A549 (cell line): Measurements from ENCODE around the gene NUP58. TPM values are rescaled to one million over a fixed set of nuclear protein-coding genes. Genes with fewer than 3 reads are reported as not detected.

Experiments used
- ATAC-seq, 2 experiments: fragments of 200-7000 bp in 1 of 2; fragments of >200 bp in 1 of 2; cut with Nextera tagmentation in 1 of 2; cut with Tn5 transposase in 1 of 2; 3 replicates each; pipeline versions ENCODE4 v1.8.0 to v1.9.1; 2018 to 2020; ENCODE audit warnings: mild to moderate bottlenecking in 1 of 2, moderate library complexity in 1 of 2
- CTCF ChIA-PET: fragments of 300-600 bp; sonication (Branson Sonifier 250); formaldehyde crosslinking; extraction: SDS; loops from one replicate; lab custom pipeline; 2021; ENCODE audit warnings: antibody characterized with exemption, inconsistent platforms; lab: Yijun Ruan, JAX
- POLR2A ChIA-PET: fragments of 350-600 bp; formaldehyde crosslinking; extraction: SDS; loops from one replicate; lab custom pipeline; 2021; ENCODE audit warnings: antibody characterized with exemption, inconsistent platforms; lab: Yijun Ruan, JAX
- DNase-seq, 2 experiments: peaks; one replicate each; pipeline versions ENCODE4 v3.0.0 to v3.0.0-alpha.2; 2011 to 2016; ENCODE audit warnings: low read depth in 1 of 2, low spot score in 1 of 2
- FAIRE-seq: peaks from 2 replicates; lab custom pipeline; 2011; peaks lifted over from hg19 to GRCh38; lab: Jason Lieb, UNC
- H3K27ac ChIP-seq, 2 experiments: fragments of >200 bp; sonication (Bioruptor Twin); formaldehyde crosslinking; 3 replicates each; pipeline ENCODE4 v1.5.1; 2016 to 2017
- H3K4me1 ChIP-seq: fragments of >200 bp; sonication (Bioruptor Twin); formaldehyde crosslinking; 3 replicates; pipeline ENCODE4 v1.6.1; 2016
- H3K4me2 ChIP-seq: fragments of >200 bp; sonication (Bioruptor Twin); formaldehyde crosslinking; 3 replicates; pipeline ENCODE4 v1.6.1; 2016
- H3K4me3 ChIP-seq: fragments of >200 bp; sonication (Bioruptor Twin); formaldehyde crosslinking; 3 replicates; pipeline ENCODE4 v1.5.1; 2016
- H3K9me3 ChIP-seq: fragments of >200 bp; sonication (Bioruptor Twin); formaldehyde crosslinking; 3 replicates; pipeline ENCODE4 v1.6.1; 2016
- CBX8 ChIP-seq: fragments of 200-600 bp; sonication (generic); IDR thresholded peaks from 2 replicates; pipeline ENCODE4 v1.6.1; 2016
- CTCF ChIP-seq: fragments of >200 bp; sonication (Bioruptor Twin); formaldehyde crosslinking; IDR thresholded peaks from 3 replicates; pipeline ENCODE4 v1.5.1; 2016
- EHF ChIP-seq: fragments of 250-450 bp; sonication (Bioruptor Pico); IDR thresholded peaks from 2 replicates; pipeline ENCODE4 v1.5.0; 2020; ENCODE audit warnings: mild to moderate bottlenecking
- FOXS1 ChIP-seq: fragments of 250-450 bp; sonication (Bioruptor Pico); IDR thresholded peaks from 2 replicates; pipeline ENCODE4 v1.5.0; 2020; ENCODE audit warnings: mild to moderate bottlenecking, moderate library complexity
- HOXA7 ChIP-seq: fragments of 250-450 bp; sonication (Bioruptor Pico); IDR thresholded peaks from 2 replicates; pipeline ENCODE4 v1.5.0; 2020; ENCODE audit warnings: mild to moderate bottlenecking, moderate library complexity
- KDM1A ChIP-seq: fragments of 200-600 bp; sonication (generic); IDR thresholded peaks from 2 replicates; pipeline ENCODE4 v1.6.1; 2016; ENCODE audit warnings: low read depth, mild to moderate bottlenecking
- MAFK ChIP-seq: fragments of 450-650 bp; IDR thresholded peaks from 2 replicates; pipeline ENCODE4 v1.6.1; 2014; ENCODE audit not compliant: partially characterized antibody
- MAX ChIP-seq: IDR thresholded peaks from 2 replicates; pipeline ENCODE4 v1.6.1; 2012
- MAZ ChIP-seq: fragments of 150-350 bp; IDR thresholded peaks from 2 replicates; pipeline ENCODE4 v1.6.1; 2014; ENCODE audit warnings: antibody characterized with exemption, low read depth, low read length, borderline replicate concordance
- NFE2L2 ChIP-seq: fragments of 150-350 bp; conservative IDR thresholded peaks from 2 replicates; pipeline ENCODE4 v1.6.1; 2014; ENCODE audit warnings: low read length
- PBX3 ChIP-seq: IDR thresholded peaks from 2 replicates; pipeline ENCODE4 v1.6.1; 2012
- PHF8 ChIP-seq: fragments of 200-600 bp; sonication (generic); IDR thresholded peaks from 2 replicates; pipeline ENCODE4 v1.6.1; 2016; ENCODE audit warnings: low read depth, mild to moderate bottlenecking, antibody characterized with exemption, moderate library complexity, borderline replicate concordance
- RNF2 ChIP-seq: fragments of 200-600 bp; sonication (generic); IDR thresholded peaks from 2 replicates; pipeline ENCODE4 v1.6.1; 2016; ENCODE audit warnings: low read depth, mild to moderate bottlenecking, antibody characterized with exemption, moderate library complexity, borderline replicate concordance
- SREBF2 ChIP-seq: fragments of 450-650 bp; IDR thresholded peaks from 2 replicates; pipeline ENCODE4 v1.6.1; 2014; ENCODE audit warnings: mild to moderate bottlenecking, moderate library complexity
- USF2 ChIP-seq: fragments of 450-650 bp; IDR thresholded peaks from 2 replicates; pipeline ENCODE4 v1.6.1; 2014; ENCODE audit warnings: antibody characterized with exemption
- ZFP36 ChIP-seq: fragments of 450-650 bp; IDR thresholded peaks from 2 replicates; pipeline ENCODE4 v1.6.1; 2014; ENCODE audit warnings: borderline replicate concordance; ENCODE audit not compliant: partially characterized antibody
- WGBS: methylation state at CpG from one replicate; pipeline ENCODE4 v1.1.6; 2017; ENCODE audit errors: missing lambda C conversion rate; 5-methylcytosine and 5-hydroxymethylcytosine counted together
- polyA plus RNA-seq, 4 experiments: library from polyadenylated mRNA; depleted of rRNA in 3 of 4; stranded (reverse); fragments of >200 nt; fragmentation: RNase III in 1 of 4; extraction: RNeasy Plus Mini Kit Qiagen cat#74134 plus additional on column Dnase treatment in 1 of 4; gene quantifications; 2 replicates in 3 of 4; 3 replicates in 1 of 4; pipeline ENCODE4 v1.2.3, GENCODE V29; 2011 to 2017

Gene NUP58
- polyA plus RNA-seq, 2 of the 4 experiments (the other 2 are of a cell fraction): 19.6 to 55.6 TPM

GRCh38 chr13:25295228-25295627 is 6.2 kb upstream of the NUP58 start:
- no peak for TF ChIP-seq USF2
- no peak for TF ChIP-seq EHF (CRISPR knock-in tag)
- no peak for TF ChIP-seq KDM1A
- no peak for TF ChIP-seq SREBF2
- no peak for TF ChIP-seq MAX
- TF ChIP-seq HOXA7 (CRISPR knock-in tag): no peak
- TF ChIP-seq FOXS1 (CRISPR knock-in tag): no peak
- ChIA-PET POLR2A (no interaction called here), CTCF (interaction anchor here (2.8 kb wide), 1 partner anchor 9 kb away, joined by 8 read pairs; no protein-coding TSS in a partner anchor)
- WGBS: 17% methylated on average over 3 of the region's 3 CpGs
- no peak for FAIRE-seq
- Histone ChIP-seq H3K4me2 (0 out of 3 replicates have a peak overlapping the region, but pooled peaks have one; percentile 17), H3K9me3 (no peaks in the 10 kb centered on the region), H3K4me3 (no peak overlapping the region), H3K27ac (no peak overlapping the region), H3K4me1 (no peaks in the 10 kb centered on the region)
- peak in 1 of 2 experiments; percentile 50; a peak in 3 of 6 replicates for ATAC-seq
- peak in 1 of 2 experiments; percentile 7 for DNase-seq

GRCh38 chr13:25295701-25296100 is 5.7 kb upstream of the NUP58 start:
- CTCF ChIA-PET: interaction anchor here (2.8 kb wide), 1 partner anchor 10 kb away, joined by 8 read pairs; no protein-coding TSS in a partner anchor

GRCh38 chr13:25300861-25301346 is 521 bp upstream of the NUP58 start:
- peak overlapping the region; percentile 74 for H3K4me2 ChIP-seq
- H3K4me1 ChIP-seq: peaks cover 12% of the 10 kb centered on the region; the same call in 2 of the 3 replicates
- 74% methylated on average over 20 of the region's 33 CpGs for WGBS
- peak overlapping the region; percentile 75 to 99 for H3K27ac ChIP-seq
- no peak for FAIRE-seq
- peak overlapping the region; percentile 68 for H3K4me3 ChIP-seq
- POLR2A ChIA-PET: no interaction called here
- peak in 1 of 2 experiments; percentile 35; a peak in 3 of 6 replicates for ATAC-seq
- CTCF ChIA-PET: interaction anchor here (2.1 kb wide), 1 partner anchor 11 kb away, joined by 5 read pairs; no protein-coding TSS in a partner anchor
- TF ChIP-seq ZFP36: no peak
- no peaks in the 10 kb centered on the region for H3K9me3 ChIP-seq
- DNase-seq: no peak

More at GRCh38 chr13:25295701-25296100, 5.7 kb upstream of the NUP58 start:
- POLR2A ChIA-PET: no interaction called here
- Histone ChIP-seq H3K4me1 (no peaks in the 10 kb centered on the region), H3K27ac (no peak overlapping the region), H3K9me3 (no peaks in the 10 kb centered on the region), H3K4me3 (no peak overlapping the region), H3K4me2 (no peak overlapping the region)
- FAIRE-seq: no peak
- 30% methylated on average over 3 of the region's 3 CpGs for WGBS
- ATAC-seq: no peak
- no peak for DNase-seq
- TF ChIP-seq MAFK: no peak

GRCh38 chr13:25302121-25302520 is 696 bp downstream of the NUP58 start:
- CTCF ChIA-PET: interaction anchor here (2.1 kb wide), 1 partner anchor 10 kb away, joined by 5 read pairs; no protein-coding TSS in a partner anchor
- no peak for FAIRE-seq

More at GRCh38 chr13:25302121-25302520, 696 bp downstream of the NUP58 start:
- WGBS: 1% methylated on average over 7 of the region's 7 CpGs
- POLR2A ChIA-PET: no interaction called here
- DNase-seq (no peak), ATAC-seq (no peak)
- Histone ChIP-seq H3K9me3 (no peaks in the 10 kb centered on the region), H3K4me2 (peak overlapping the region; percentile 82), H3K27ac (peak overlapping the region; percentile 83 to 99), H3K4me3 (peak overlapping the region; percentile 68), H3K4me1 (peaks cover 12% of the 10 kb centered on the region; the same call in 2 of the 3 replicates)
- TF ChIP-seq CTCF: no peak
- TF ChIP-seq NFE2L2: no peak
- TF ChIP-seq PHF8: peak; percentile 1; the same call in 1 of the 2 replicates
- TF ChIP-seq PBX3: no peak
- no peak for TF ChIP-seq MAZ
- no peak for TF ChIP-seq RNF2
- TF ChIP-seq CBX8: no peak
- TF ChIP-seq FOXS1 (CRISPR knock-in tag): no peak
- TF ChIP-seq, all 56 proteins: peak for 1
